Retina (tissue), 1 donor: ENCODE results near the gene CHMP2A.

ENCODE experiments used
- DNase-seq: peaks from one replicate; pipeline ENCODE4 v3.0.0-alpha.2; 2016

The CHMP2A gene

DNA sequence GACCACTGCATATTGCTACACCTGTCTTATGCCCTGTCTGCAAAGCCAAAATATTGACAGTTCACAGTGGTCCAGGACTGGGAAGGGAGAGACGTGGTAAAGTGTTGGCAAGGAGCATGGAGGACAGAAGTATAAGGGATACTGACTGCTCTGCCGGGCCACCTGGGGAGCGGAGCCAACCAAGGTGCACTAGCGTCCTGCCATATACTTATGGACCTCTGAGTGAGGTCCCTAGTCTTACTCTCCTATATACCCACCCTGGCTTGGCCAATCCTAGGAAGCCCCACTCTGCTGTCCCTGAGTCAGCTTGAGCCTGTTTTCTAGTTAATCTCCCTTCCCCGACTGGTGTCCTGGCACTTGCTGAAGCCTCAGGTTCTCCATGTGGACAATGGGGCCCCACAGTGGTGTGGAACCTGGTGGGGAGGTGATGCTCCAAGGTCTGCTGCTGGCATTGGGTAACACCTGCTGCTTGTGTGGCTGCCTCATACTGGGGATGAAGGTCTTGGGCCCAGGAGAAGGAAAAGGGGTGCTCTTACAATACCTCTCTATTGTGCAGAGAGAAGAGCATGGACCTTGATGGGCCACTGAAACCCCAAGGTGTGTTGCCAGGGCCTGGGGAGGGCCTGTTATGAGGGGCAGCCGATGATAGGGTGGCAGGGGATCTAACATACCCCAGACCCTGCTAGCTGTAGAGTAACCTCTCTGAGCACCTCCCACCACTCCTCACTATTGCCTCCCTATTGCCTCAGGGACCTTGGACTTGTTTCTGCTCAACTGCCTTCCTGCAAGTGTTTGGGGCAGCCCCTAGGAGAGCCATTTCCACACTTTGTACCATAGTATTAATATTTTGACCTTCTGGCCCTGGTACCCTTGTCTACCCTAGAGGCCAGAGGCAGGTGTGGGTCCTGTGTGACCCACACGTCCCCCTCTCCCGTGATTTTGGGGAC is 17.8 kb downstream of the CHMP2A start:
- no peak for DNase-seq

DNA sequence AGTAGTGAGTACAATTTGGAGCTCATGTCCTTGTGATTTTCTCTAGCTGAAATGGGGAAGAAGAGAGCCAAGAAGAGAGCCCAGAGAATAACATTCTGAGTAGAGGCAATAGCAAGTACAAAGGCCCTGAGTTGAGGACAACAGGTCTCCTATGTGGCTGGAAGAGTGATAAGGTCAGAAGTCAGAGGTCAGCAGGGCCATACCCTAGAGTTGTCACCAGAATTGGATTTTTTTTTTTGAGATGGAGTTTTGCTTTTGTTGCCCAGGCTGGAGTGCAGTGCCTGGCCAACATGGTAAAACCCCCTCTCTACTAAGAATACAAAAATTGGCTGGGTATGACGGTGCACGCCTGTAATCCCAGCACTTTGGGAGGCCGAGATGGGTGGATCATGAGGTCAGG is 19.0 kb downstream of the CHMP2A start:
- DNase-seq: no peak

DNA sequence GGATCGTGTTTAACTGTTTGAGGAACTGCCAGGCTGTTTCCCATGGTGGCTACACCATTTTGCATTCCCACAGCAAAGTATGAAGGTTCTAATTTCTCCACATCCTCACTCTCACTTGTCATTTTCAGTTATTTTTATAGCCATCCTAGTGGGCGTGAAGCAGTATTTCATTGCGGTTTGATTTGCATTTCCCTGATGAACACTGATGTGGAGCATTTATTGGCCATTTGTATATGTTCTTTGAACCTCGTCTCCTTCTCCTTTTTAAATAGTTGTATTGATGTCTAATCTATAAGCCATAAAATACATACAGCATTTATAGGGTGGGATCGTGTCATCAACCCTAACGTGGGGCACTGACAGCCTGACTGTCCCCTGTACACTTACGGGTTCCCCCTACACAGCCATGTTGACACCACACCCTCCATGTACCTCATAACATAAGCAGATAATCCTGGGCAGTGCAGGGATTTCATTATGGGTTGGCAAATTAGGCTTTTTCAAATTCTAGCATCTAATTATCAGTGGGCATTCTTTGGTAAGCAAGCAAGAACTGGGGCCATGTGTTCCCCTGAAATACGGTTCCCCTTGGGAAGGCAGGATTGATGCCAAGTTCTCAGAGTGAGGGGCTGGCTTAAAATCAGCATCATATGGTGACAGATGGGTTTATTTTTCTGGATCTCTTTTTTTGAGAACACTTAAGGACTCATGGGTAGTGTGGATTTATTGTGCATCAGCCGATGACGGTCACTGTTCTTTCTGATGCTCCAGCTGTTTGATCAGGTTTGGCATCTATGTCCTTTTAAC is 23.7 kb downstream of the CHMP2A start:
- no peak for DNase-seq

DNA sequence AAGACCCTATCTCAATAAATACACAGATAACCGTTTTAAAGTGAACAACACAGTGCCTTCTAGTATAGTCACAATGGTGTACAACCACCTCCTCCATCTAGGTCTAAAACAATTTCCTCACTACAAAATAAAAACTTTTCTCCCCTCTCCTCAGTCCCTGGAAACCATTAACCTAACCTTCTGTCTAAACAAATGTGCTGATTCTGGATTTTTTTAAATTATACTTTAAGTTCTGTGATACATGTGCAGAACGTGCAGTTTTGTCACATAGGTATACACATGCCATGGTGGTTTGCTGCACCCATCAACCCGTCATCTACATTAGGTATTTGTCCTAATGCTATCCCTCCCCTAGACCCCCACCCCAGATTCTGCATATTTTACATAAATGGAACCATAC is 25.5 kb downstream of the CHMP2A start:
- no peak for DNase-seq

DNA sequence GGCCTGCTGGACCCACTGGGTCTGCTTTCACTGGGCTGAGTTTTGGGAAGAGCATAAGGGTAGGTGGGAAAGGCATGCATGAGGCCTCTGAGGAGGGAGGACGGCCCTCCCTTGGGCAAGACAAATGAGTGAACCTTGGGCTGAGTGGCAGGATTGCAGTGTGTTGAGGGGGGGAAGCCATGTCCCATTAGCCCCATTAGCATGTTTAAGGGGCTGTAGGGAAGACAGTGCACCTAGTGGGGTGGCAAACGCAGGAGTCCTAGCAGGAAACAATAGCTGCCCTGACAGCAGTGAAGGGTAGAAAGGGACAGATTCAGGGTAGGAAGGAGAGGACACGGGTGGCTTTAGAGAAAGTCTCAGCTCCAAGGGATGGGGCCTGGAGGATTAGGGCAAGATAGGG is 32.2 kb downstream of the CHMP2A start:
- no peak for DNase-seq

DNA sequence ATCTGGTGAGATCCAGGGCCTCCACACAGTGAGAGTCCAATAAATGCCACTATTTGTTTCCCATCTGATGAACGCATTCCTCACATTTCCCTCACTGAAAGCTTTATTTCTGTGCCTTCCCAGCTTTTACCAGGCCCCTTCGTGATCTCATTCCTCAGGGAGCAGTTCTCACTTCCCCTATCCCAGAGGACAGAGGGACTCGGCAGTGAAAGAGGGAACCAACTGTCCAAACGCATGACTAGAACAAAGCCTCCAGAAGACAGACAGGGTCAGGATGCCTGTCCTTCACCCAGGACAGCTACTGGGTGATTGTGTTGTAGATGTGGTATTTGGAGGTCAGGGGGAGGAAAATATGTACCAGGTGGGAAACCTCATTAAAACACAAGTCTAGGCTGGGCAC is 33.3 kb downstream of the CHMP2A start:
- no peak for DNase-seq

DNA sequence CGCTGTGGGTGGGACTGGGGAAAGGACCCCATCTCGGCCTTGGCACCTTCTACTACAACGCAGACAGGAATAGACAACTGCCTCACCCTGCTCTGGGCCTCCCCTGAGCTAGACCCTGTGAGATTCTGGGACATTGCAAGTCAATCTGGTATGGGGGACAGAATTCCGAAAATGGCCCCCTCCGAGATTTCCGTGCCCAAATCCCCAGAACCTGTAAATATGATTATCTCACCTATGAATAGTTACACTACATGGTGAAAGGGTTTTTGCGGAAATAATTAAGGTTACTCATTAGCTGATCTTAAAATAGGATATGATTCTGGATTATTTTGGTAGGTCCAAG is 34.7 kb downstream of the CHMP2A start:
- no peak for DNase-seq

DNA sequence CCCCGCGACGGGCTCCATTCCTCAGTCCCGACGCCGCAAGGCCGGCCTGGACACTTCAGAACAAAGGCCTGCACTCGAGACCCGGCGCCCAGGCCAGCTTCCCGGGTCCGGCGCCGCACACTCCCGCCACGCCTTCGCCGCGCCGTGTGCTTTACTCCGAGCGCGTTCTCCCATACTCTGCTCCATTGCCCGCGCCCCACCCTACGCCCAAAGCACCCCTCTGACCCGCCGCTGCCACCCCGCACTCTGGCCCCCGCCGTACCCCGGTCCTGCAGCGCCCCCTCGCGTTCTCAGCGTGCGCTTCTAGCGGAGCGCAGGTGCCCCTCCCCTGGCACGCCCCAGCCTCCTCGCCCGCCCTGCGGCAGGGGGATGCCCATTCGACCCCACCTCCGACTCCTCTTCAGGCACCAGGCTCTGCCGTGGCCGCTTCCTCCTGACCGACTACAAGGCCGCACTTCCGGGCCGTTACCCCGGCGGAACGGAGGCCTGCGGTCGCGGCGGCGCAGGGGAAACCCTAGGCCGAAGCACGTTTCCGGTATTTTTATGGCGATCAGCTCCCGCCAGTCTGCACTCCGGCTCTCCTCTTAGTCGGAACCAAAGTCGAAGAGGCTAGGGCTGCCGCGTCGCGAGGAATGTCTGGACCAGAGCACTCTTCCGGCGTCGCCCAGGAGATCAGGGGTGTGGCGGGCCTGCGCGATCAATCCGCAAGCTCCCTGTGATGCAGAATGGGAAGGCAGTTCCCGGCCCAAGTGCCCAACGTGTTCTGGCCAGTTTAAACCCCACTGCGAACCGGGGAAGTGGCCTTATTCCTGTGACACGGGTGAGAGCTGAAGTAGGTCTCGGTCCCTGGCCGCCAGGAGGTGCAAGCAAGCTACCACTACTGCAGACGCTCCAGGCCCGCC is 35.3 kb downstream of the CHMP2A start, which contains the start of gene ZBTB45:
TSS of gene ZBTB45 (minus strand) at position 456 of the 902 bp plus-strand sequence. CDS start 2,137 bp downstream, outside the sequence.
- peak; percentile 97 for DNase-seq

DNA sequence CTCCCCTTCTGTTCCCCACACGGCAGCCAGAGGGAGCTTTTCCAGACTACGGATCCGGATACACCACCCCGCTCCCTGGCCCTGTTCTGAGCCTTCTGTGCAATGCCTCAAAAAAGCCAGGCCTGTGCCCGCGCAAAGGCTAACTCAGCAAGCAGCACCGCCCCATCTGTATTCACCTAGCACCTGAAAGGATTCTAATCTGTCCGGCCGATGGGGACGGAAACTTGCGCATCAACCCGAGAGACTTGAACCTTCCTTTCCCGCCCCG is 35.9 kb downstream of the CHMP2A start:
- DNase-seq: peak; percentile 91

DNA sequence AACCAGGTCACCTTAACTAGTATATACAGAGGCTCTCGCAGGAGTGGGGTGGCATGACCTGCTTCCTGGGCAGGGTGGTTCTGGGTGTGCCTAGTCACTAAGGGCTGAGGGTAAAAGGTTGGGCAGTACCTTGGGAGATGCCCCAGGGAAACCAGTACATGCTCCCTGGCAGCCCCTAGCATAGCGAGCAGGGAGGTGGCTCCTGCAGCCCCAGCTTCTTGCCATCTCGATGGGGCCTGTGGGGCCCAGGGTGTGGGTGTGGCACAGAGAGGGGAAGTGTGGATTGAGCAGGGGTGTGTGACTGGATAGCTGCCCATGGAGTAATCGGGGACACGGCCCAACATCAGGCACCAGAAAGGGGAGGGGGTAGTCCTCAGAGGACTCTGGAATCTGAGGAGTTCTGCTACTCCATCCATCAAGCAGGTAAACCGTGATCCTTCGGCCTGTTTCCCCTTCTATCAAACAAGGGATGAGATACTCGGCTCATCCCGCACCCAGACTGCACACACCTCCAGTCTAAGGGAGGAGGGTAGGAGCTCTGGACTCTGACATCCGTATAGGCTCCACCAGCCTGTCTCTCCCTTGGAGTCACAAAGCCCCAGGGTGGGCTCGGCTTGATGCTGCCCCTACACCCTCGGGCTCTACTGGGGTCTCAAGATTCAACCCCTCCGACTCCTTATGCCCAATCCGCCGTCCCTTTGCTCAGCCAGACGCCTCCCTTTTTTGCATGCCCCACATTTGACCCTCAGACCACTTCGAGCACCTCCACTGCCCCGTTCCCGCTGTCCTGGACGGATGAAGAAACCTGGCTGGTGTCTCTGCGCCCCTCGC is 36.4 kb downstream of the CHMP2A start:
- no peak for DNase-seq

DNA sequence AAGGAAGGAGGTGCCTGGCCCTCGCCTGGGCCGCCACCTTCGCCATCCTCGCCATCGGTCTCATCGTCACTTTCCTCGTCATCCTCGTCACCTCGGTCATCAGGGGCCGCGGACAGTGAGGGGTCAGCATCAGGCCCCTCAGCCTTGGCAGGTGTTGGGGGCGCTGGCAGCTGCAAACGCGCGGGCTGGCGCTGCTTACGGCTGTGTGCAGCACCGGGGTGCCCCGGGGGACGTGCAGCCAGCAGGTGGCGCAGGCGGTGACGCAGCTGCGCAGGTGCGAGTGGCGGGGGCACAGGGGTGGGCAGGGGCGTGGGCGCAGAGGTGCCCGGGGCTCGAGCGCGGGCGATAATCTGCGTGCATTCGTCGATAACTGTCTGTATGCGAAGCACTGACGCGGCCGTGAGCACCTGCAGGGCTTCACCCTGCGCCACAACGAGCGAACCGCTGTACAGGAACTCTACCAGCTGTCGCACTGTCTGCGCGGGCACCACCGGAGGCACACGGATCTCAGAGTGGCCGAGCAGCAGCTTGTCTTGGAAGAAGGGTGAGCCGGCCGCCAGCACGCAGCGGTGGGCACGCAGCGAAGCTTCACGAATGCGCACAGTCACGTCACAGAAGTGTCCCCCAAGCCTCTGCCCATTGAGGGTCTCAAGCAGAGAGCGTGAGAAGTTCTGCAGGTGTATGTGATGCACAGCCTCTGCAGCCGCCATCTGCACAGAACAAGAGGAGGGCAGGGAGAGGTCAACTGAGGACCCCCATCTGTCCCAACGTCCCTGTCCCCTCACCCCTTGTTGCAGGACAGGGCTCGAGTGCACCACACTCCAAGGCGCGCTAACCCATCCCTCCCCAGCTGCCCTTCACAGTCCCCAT is 37.7 kb downstream of the CHMP2A start:
- DNase-seq: no peak

DNA sequence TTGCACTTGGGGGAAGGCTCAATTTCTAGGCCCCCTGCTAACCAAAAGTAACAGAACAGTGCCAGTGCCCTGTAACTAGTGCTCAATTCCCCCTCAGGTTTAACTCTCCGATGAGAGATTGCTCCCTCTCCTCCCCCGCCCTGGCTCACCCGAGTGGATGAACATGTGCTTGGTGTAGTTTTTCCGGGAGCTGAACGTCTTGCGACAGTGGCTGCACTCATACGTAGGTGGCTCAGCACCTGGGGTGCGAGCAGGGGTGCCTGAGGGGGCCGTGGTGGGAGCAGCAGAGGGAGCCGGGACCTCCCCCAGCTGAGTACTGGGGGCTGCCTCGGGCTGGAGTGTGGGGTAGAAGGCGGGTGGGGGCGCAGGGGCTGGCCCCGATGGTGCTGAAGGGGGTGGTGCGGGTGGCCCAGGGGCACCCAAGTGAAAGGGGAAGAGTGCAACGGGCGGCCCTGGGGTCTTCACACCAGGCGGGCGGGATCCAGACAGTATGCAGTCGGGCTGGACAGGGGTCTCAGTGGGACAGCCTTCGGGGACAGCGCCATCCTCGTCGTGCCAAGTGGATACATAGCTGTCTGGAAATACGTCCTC is 38.6 kb downstream of the CHMP2A start:
- DNase-seq: no peak

DNA sequence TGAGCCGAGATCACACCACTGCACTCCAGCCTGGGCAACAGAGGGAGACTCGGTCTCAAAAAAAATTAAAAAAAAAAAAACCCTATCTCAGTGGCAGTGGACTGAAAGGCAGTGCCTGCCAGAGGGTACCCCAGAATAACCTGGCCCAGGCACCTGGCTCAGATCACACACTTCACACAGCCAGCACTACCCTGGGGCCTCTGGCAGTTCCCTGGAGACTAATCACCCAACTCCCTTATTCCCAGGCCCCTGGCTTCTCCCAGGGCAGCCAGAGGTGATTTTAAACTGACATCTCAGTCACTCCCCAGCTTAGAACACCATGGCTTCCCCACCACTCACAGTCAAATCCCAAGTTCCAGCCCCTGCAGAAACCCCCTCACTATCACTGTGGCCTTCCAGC is 39.6 kb downstream of the CHMP2A start:
- no peak for DNase-seq

DNA sequence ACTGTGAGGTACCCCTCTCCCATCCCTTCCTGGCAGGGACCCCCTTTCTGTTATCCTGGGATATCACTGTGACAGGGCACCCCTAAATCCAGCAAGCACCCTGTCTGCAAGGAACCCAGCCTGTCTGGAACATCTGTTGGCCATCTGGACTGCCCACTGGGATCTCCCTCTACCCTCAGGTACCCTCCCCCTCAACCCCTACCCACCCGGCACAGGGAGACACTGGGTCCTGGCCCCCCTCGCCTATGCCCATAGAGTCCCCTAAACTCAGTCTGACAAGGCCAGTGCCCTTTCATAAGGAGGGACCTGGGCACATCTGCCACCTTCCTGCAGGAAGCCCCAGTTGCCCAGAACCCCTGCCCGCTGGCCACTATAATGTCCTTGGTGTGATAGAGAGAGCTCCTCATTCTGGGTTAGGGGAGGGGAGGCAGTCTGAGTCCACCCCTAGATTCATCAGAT is 40.3 kb downstream of the CHMP2A start:
- no peak for DNase-seq

DNA sequence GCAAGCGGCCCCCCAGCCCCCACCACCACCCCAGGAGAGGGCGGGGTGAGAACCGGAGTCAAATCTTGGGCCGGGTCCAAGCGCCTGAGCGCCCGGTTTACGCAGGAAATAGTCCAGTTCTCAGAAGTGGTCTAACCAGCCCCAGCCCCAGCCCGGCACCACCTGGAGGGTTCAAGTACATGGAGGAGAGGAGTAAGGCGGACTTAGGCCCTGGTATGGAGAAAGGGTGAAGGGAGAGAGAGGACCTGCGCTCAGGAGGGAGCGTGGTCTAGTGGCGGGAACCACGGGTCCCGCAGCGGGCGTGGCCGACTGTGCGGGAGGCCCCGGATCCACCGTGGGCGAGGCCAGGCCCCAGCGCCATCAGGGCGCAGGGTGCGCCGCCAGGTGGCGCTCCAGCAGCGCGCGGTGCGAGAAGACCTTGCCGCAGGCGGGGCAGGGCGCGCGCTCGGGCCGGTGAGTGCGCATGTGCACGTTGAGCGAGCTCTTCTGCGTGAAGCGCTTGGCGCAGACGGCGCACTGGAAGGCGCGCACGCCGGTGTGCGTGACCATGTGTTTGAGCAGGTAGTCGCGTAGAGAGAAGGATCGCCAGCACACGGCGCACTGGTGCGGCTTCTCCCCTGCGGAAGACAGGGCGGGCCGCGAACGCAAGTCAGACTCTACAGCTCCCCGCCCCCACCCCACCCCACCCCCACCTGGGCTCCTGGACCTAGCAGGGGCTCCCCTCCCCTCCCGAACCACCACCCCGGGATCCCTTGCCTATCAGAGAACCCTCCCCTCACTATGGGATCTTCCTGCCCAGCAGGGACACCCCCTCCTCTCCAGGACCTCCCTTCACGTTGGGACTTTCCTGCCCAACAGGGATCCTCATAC is 41.0 kb downstream of the CHMP2A start:
- DNase-seq: peak; percentile 93

DNA sequence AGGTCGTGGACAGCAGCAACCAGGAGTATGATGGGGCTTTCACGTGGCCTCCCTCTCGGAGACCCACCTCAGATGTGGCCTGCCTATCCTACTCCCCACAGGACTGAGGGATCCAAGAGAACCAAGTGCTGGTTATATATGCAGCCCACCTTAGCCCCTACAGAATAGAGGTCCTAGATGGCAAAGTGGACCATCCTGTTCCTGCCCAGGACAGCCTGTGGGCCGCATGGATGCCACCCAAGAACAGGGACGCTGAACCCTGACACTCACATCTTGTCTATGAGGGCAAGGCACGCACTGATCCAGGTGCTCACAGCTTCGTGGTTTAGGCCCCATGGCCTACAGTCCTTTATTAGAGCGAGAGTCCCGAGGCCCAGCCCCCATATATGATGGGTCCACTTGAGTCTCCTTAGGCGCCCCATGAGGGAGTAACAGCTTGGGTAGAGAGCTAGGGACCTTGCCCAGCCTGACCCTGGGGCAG is 41.7 kb downstream of the CHMP2A start:
- DNase-seq: no peak

DNA sequence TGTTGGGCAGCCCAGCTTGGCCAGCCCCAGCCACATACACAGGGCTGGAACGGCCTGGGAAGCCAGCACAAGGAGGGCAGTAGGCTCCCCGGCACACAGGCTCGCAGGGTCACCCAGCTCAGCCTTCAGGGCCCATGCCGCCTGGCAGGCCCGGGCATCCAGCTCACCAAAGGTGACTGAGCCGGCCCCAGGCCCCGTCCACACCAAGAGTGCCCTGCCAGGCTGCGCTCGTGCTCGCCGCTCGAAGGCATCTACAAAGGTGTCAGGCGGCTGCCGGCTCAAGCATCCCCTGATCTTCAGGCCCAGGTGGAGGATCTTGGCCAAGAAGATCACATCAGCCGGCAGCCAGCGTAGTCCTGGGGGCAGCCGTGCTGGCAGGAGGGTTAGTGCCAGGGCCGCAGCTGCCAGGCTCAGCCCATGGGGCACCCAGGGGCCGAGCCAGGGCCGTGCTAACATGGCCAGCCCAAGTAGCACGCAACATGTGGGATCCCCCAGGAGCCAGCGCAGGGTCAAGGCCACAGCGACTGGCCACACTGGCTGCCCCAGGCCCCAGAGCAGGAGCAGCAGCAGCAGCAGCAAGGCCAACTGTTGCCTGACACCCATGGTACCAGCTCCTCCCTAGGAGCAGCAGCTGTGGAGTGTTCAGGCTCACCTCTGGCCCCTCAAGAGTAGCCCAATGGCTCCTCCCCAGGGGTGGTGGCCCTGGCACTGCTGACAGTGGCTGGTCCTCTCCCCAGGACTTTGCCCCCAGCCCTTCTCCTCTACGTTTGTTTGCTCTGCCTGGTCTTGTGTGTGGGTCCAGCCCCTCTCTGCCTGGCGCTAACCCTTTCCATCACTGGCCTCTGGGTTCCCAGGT is 43.3 kb downstream of the CHMP2A start, which contains the start of gene SLC27A5:
TSS of gene SLC27A5 (minus strand) at position 640 of the 856 bp plus-strand sequence. CDS start at position 603, 37 bp downstream.
- no peak for DNase-seq
